HEK293 (cell line): ENCODE results near the gene ST3GAL5.

ENCODE experiments used
- CTCF ChIA-PET: fragments of 350-600 bp; formaldehyde crosslinking; extraction: SDS; loops from one replicate; lab custom pipeline; 2021; ENCODE audit warnings: antibody characterized with exemption; lab: Yijun Ruan, JAX
- POLR2A ChIA-PET: fragments of 300-600 bp; formaldehyde crosslinking; extraction: SDS; loops from one replicate; lab custom pipeline; 2020; ENCODE audit warnings: antibody characterized with exemption, inconsistent platforms; lab: Yijun Ruan, JAX
- H3K27ac ChIP-seq: fragments of 200-500 bp; sonication (Bioruptor generic); 2 replicates; pipeline ENCODE4 v1.5.1; 2014; ENCODE audit warnings: low read depth, low read length, control low read depth, inconsistent platforms; ENCODE audit errors: extremely low read depth
- H3K36me3 ChIP-seq, 2 experiments: fragments of 200-500 bp in 1 of 2; sonication (Bioruptor generic) in 1 of 2; 1 replicate in 1 of 2; 2 replicates in 1 of 2; pipeline ENCODE4 v1.5.1; 2014 to 2017; ENCODE audit warnings: inconsistent platforms in 2 of 2, low read length in 2 of 2; ENCODE audit not compliant: control insufficient read depth in 2 of 2, insufficient read depth in 1 of 2
- H3K4me1 ChIP-seq: fragments of 200-500 bp; sonication (Bioruptor generic); 2 replicates; pipeline ENCODE4 v1.5.1; 2014; ENCODE audit warnings: mild to moderate bottlenecking, low read length, inconsistent platforms; ENCODE audit not compliant: control insufficient read depth, insufficient read depth
- H3K4me3 ChIP-seq: 2 replicates; pipeline ENCODE4 v1.5.1; 2011; ENCODE audit warnings: low read depth, mild to moderate bottlenecking, control low read depth, low read length, moderate library complexity
- H3K9me3 ChIP-seq: fragments of 200-500 bp; sonication (Bioruptor generic); 2 replicates; pipeline ENCODE4 v1.5.1; 2014; ENCODE audit warnings: low read depth, low read length, inconsistent platforms; ENCODE audit not compliant: control insufficient read depth, insufficient read depth
- HOXD13 ChIP-seq: sonication (generic); formaldehyde crosslinking; IDR thresholded peaks from 2 replicates; pipeline ENCODE4 v1.8.0; 2022; ENCODE audit warnings: missing genetic modification reagents, borderline replicate concordance
- KLF7 ChIP-seq: fragments of 450-650 bp; formaldehyde crosslinking; IDR thresholded peaks from 2 replicates; pipeline ENCODE4 v1.5.1; 2016; ENCODE audit warnings: missing biosample characterization, missing genetic modification characterization, borderline replicate concordance
- REPIN1 ChIP-seq: fragments of 450-650 bp; formaldehyde crosslinking; IDR thresholded peaks from 2 replicates; pipeline ENCODE4 v1.5.1; 2017; ENCODE audit warnings: missing biosample characterization, missing genetic modification characterization, low read depth
- SP3 ChIP-seq: fragments of 450-650 bp; formaldehyde crosslinking; IDR thresholded peaks from 2 replicates; pipeline ENCODE4 v1.5.1; 2016; ENCODE audit warnings: missing biosample characterization, missing genetic modification characterization
- YY1 ChIP-seq: fragments of 450-650 bp; formaldehyde crosslinking; IDR thresholded peaks from 2 replicates; pipeline ENCODE4 v1.5.1; 2018; ENCODE audit warnings: missing biosample characterization, missing genetic modification characterization
- ZNF121 ChIP-seq: fragments of 450-650 bp; formaldehyde crosslinking; IDR thresholded peaks from 2 replicates; pipeline ENCODE4 v1.5.1; 2016; ENCODE audit warnings: missing biosample characterization, missing genetic modification characterization
- ZNF132 ChIP-seq: fragments of 450-650 bp; formaldehyde crosslinking; IDR thresholded peaks from 2 replicates; pipeline ENCODE4 v1.5.1; 2017; ENCODE audit warnings: missing biosample characterization, missing genetic modification characterization, borderline replicate concordance
- ZNF133 ChIP-seq: fragments of 450-650 bp; formaldehyde crosslinking; IDR thresholded peaks from 2 replicates; pipeline ENCODE4 v1.5.1; 2016; ENCODE audit warnings: missing biosample characterization, missing genetic modification characterization
- ZNF202 ChIP-seq: fragments of 450-650 bp; formaldehyde crosslinking; IDR thresholded peaks from 2 replicates; pipeline ENCODE4 v1.5.1; 2016; ENCODE audit warnings: missing biosample characterization, missing genetic modification characterization, borderline replicate concordance
- ZNF324 ChIP-seq: fragments of 450-650 bp; formaldehyde crosslinking; IDR thresholded peaks from 2 replicates; pipeline ENCODE4 v1.5.1; 2016; ENCODE audit warnings: missing biosample characterization, missing genetic modification characterization
- ZNF341 ChIP-seq: fragments of 450-650 bp; formaldehyde crosslinking; IDR thresholded peaks from 2 replicates; pipeline ENCODE4; 2016; ENCODE audit warnings: low read depth, missing biosample characterization, missing genetic modification characterization
- ZNF404 ChIP-seq: fragments of 450-650 bp; formaldehyde crosslinking; IDR thresholded peaks from 2 replicates; pipeline ENCODE4 v1.5.1; 2017; ENCODE audit warnings: missing biosample characterization, missing genetic modification characterization
- ZNF585B ChIP-seq: fragments of 450-650 bp; formaldehyde crosslinking; IDR thresholded peaks from 2 replicates; pipeline ENCODE4 v1.5.1; 2016; ENCODE audit warnings: missing biosample characterization, missing genetic modification characterization
- ZNF707 ChIP-seq: fragments of 450-650 bp; formaldehyde crosslinking; IDR thresholded peaks from 2 replicates; pipeline ENCODE4 v1.5.1; 2016; ENCODE audit warnings: missing biosample characterization, missing genetic modification characterization
- ZNF768 ChIP-seq: fragments of 450-650 bp; formaldehyde crosslinking; IDR thresholded peaks from 2 replicates; pipeline ENCODE4 v1.5.1; 2018; ENCODE audit warnings: missing biosample characterization, mild to moderate bottlenecking, missing genetic modification characterization
- ZNF791 ChIP-seq: fragments of 450-650 bp; formaldehyde crosslinking; IDR thresholded peaks from 2 replicates; pipeline ENCODE4 v1.5.1; 2016; ENCODE audit warnings: missing biosample characterization, missing genetic modification characterization
- TF ChIP-seq, protein P1 (sequence below): fragments of 450-650 bp; formaldehyde crosslinking; conservative IDR thresholded peaks from 2 replicates; pipeline ENCODE4 v1.5.1; 2016; ENCODE audit warnings: low read depth, missing biosample characterization, missing genetic modification characterization
- TF ChIP-seq, protein P2 (sequence below): fragments of 450-650 bp; formaldehyde crosslinking; IDR thresholded peaks from 2 replicates; pipeline ENCODE4 v1.5.1; 2016; ENCODE audit warnings: missing biosample characterization, missing genetic modification characterization
- TF ChIP-seq, protein P3 (sequence below): fragments of 450-650 bp; formaldehyde crosslinking; IDR thresholded peaks from 2 replicates; pipeline ENCODE4 v1.5.1; 2016; ENCODE audit warnings: missing biosample characterization, missing genetic modification characterization
- TF ChIP-seq, protein P4 (sequence below): fragments of 450-650 bp; formaldehyde crosslinking; IDR thresholded peaks from 2 replicates; pipeline ENCODE4 v1.5.1; 2016; ENCODE audit warnings: missing biosample characterization, missing genetic modification characterization

Gene ST3GAL5

DNA sequence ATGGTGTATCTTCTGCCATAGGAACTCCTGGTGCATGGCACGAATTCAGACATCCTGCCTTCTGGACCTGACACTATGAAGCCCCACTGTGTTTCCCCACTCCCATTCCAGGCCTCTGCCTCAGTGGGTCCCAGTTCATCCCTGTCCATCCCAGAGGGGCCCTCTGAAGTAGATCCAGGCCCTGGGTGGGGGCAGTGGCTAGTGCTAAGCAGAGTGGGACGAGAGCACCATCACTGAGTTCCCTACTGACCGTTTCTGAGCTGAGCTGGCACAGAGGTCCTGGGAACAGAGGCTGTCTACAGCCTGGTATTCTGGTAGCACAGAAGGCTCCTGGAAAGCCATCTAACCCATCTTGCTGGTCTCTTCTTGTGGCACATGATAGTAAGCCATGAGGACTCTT, 81.0 kb downstream of the ST3GAL5 start:
- no peaks in the 10 kb centered on the region for H3K9me3 ChIP-seq
- no peak overlapping the region for H3K4me3 ChIP-seq
- no peak overlapping the region for H3K27ac ChIP-seq
- H3K4me1 ChIP-seq: no peaks in the 10 kb centered on the region
- H3K36me3 ChIP-seq: no peaks in the 10 kb centered on the region
- TF ChIP-seq ZNF404 (tag by site-specific recombination): no peak
- no peak for TF ChIP-seq SP3 (tag by site-specific recombination)
- TF ChIP-seq, protein P1, sequence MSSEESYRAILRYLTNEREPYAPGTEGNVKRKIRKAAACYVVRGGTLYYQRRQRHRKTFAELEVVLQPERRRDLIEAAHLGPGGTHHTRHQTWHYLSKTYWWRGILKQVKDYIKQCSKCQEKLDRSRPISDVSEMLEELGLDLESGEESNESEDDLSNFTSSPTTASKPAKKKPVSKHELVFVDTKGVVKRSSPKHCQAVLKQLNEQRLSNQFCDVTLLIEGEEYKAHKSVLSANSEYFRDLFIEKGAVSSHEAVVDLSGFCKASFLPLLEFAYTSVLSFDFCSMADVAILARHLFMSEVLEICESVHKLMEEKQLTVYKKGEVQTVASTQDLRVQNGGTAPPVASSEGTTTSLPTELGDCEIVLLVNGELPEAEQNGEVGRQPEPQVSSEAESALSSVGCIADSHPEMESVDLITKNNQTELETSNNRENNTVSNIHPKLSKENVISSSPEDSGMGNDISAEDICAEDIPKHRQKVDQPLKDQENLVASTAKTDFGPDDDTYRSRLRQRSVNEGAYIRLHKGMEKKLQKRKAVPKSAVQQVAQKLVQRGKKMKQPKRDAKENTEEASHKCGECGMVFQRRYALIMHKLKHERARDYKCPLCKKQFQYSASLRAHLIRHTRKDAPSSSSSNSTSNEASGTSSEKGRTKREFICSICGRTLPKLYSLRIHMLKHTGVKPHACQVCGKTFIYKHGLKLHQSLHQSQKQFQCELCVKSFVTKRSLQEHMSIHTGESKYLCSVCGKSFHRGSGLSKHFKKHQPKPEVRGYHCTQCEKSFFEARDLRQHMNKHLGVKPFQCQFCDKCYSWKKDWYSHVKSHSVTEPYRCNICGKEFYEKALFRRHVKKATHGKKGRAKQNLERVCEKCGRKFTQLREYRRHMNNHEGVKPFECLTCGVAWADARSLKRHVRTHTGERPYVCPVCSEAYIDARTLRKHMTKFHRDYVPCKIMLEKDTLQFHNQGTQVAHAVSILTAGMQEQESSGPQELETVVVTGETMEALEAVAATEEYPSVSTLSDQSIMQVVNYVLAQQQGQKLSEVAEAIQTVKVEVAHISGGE (tag by site-specific recombination): no peak
- no peak for TF ChIP-seq ZNF121
- TF ChIP-seq ZNF132: no peak
- no peak for TF ChIP-seq KLF7 (tag by site-specific recombination)
- TF ChIP-seq, protein P2, sequence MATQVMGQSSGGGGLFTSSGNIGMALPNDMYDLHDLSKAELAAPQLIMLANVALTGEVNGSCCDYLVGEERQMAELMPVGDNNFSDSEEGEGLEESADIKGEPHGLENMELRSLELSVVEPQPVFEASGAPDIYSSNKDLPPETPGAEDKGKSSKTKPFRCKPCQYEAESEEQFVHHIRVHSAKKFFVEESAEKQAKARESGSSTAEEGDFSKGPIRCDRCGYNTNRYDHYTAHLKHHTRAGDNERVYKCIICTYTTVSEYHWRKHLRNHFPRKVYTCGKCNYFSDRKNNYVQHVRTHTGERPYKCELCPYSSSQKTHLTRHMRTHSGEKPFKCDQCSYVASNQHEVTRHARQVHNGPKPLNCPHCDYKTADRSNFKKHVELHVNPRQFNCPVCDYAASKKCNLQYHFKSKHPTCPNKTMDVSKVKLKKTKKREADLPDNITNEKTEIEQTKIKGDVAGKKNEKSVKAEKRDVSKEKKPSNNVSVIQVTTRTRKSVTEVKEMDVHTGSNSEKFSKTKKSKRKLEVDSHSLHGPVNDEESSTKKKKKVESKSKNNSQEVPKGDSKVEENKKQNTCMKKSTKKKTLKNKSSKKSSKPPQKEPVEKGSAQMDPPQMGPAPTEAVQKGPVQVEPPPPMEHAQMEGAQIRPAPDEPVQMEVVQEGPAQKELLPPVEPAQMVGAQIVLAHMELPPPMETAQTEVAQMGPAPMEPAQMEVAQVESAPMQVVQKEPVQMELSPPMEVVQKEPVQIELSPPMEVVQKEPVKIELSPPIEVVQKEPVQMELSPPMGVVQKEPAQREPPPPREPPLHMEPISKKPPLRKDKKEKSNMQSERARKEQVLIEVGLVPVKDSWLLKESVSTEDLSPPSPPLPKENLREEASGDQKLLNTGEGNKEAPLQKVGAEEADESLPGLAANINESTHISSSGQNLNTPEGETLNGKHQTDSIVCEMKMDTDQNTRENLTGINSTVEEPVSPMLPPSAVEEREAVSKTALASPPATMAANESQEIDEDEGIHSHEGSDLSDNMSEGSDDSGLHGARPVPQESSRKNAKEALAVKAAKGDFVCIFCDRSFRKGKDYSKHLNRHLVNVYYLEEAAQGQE: no peak
- no peak for TF ChIP-seq HOXD13 (CRISPR knock-in tag)
- TF ChIP-seq ZNF133: no peak
- no peak for TF ChIP-seq REPIN1 (tag by site-specific recombination)
- TF ChIP-seq, protein P3, sequence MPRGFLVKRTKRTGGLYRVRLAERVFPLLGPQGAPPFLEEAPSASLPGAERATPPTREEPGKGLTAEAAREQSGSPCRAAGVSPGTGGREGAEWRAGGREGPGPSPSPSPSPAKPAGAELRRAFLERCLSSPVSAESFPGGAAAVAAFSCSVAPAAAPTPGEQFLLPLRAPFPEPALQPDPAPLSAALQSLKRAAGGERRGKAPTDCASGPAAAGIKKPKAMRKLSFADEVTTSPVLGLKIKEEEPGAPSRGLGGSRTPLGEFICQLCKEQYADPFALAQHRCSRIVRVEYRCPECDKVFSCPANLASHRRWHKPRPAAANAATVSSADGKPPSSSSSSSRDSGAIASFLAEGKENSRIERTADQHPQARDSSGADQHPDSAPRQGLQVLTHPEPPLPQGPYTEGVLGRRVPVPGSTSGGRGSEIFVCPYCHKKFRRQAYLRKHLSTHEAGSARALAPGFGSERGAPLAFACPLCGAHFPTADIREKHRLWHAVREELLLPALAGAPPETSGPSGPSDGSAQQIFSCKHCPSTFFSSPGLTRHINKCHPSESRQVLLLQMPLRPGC: no peak
- no peak for TF ChIP-seq ZNF707 (tag by site-specific recombination)
- no peak for TF ChIP-seq ZNF791 (tag by site-specific recombination)
- TF ChIP-seq ZNF341 (tag by site-specific recombination): no peak
- POLR2A ChIA-PET: no interaction called here
- CTCF ChIA-PET: interaction anchor here (0.6 to 0.9 kb wide), 4 partner anchors 20 to 809 kb away, joined by 3 to 5 read pairs (median 4); no protein-coding TSS in a partner anchor

DNA sequence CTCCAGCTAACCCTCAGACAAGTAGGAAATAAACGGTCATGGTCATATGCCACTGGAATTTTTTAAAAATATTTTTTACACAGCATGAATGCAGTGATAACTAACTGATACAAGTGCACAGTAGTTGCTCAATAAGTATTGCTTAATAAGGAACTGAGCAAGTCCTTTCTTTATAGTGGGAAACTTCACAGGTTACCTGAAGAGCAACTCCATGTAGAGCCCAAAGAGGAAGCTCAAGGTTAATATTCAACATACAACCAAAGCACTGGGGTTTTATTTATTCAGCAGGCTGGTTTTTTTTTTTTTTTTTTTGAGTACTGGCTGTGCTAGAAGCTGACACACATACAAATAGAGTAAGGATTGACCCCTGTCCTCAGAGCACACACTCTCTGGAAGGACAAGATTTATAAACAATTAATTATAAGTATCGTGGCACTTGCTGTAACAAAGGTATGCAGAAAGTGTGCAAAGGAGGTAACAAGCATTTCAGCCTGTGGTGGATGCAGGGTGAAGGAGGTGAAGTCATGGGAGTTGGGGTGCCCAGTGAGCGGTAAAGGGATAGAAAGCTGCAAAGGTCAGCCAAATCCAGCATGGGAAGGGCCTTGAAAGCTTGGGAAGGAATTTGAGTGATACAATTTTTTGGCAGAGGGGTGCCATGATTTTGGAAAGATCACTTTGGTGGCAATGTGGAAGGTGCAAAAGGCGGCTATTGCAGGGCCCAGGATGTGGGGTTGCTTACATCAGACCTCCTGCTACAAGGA, 82.3 kb downstream of the ST3GAL5 start:
- no peaks in the 10 kb centered on the region for H3K4me1 ChIP-seq
- POLR2A ChIA-PET: interaction anchor here (0.6 to 0.7 kb wide), 2 partner anchors 12 to 440 kb away, joined by 6 read pairs; no protein-coding TSS in a partner anchor
- TF ChIP-seq, protein P1 (tag by site-specific recombination): no peak
- TF ChIP-seq ZNF324 (no peak), ZNF768 (tag by site-specific recombination) (no peak), ZNF585B (no peak), ZNF202 (no peak), YY1 (tag by site-specific recombination) (no peak)
- TF ChIP-seq, protein P4, sequence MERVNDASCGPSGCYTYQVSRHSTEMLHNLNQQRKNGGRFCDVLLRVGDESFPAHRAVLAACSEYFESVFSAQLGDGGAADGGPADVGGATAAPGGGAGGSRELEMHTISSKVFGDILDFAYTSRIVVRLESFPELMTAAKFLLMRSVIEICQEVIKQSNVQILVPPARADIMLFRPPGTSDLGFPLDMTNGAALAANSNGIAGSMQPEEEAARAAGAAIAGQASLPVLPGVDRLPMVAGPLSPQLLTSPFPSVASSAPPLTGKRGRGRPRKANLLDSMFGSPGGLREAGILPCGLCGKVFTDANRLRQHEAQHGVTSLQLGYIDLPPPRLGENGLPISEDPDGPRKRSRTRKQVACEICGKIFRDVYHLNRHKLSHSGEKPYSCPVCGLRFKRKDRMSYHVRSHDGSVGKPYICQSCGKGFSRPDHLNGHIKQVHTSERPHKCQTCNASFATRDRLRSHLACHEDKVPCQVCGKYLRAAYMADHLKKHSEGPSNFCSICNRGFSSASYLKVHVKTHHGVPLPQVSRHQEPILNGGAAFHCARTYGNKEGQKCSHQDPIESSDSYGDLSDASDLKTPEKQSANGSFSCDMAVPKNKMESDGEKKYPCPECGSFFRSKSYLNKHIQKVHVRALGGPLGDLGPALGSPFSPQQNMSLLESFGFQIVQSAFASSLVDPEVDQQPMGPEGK: no peak

More for the DNA sequence above, 82.3 kb downstream of the ST3GAL5 start:
- H3K27ac ChIP-seq: no peak overlapping the region
- H3K9me3 ChIP-seq: no peaks in the 10 kb centered on the region
- H3K4me3 ChIP-seq: no peak overlapping the region
- CTCF ChIA-PET: interaction anchor here (0.7 to 3.5 kb wide), 8 partner anchors 8 to 77 kb away, joined by 3 to 22 read pairs (median 4); no protein-coding TSS in a partner anchor
- no peaks in the 10 kb centered on the region for H3K36me3 ChIP-seq
